Stimulated activated CD4-positive, alpha-beta T cell treated with anti-CD3 and anti-CD28 coated beads, Interleukin-4, amount 100 ng/mL, for 24 hours (primary cell): Measurements from ENCODE around the gene KRTAP9-2.
"Not testable (repeated sequence)": the region's sequence is repeated elsewhere in the genome, so short reads cannot be mapped to it uniquely, and the experiment has no call there.

ENCODE experiments used
- DNase-seq: peaks from one replicate; pipeline ENCODE4 v3.0.0-alpha.2; 2020

Gene KRTAP9-2

DNA sequence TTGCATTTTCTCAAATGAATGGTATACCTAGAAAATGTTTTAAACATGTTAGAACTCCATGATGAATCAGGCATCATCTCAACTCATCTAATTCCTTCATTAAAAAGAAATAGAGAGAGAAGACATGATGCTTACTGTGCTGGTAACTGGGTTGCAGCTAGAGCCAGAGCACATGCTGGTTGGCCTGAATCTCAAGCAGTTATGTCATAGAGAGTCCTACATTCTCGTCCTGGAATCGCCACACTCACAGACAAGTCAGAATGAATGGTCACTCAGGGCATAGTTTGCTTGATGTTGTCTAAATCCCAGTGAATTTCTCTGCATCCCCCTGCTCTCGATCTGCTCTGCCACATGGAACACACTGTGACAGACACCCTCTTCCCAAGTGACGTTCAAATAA lies 10.7 kb downstream of the KRTAP9-2 start:
- not testable (repeated sequence) for DNase-seq

GRCh38 chr17:41237949-41238437 lies 11.5 kb downstream of the KRTAP9-2 start, which contains the start of gene KRTAP9-8:
Gene KRTAP9-8, plus strand, starts transcription at chr17:41237999. Its CDS starts 53 bp downstream, at chr17:41238052.
- not testable (repeated sequence) for DNase-seq

DNA sequence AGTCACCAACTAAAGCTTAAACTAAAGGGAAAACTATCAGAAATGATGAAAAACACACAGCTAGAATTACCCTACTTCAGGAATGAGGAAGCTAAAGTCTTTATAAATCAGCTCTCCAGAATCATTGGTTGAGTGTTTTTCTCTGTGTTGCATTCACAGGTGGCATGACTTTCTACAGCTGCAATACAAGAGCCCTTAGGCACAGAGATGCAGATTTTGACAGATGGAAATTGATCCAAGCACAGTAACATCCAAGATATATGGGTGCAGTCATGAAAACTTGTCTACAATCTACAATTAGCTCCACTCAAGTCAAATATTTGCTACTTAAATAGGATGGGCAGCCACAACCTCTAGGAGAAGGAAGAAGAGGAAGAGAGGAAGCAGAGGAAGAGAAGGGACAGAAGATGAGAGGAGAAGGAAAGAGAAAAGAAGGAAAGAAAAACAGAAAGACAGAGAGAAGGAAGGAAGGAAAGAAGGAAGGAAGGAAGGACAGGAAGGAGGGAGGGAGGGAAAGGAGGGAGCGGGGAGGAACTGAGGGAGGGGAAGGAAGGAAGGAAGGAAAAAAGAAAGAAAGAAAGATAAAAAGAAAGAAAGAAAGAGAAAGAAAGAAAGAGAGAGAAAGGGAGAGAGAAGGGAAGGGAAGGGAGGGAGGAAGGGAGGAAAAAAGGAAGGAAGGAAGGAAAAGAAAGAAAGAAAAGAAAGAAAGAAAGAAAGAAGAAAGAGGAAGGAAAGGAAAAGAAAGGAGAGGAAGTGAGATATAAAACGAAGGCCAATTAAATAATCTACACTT lies 20.7 kb downstream of the KRTAP9-2 start:
- not testable (repeated sequence) for DNase-seq

- DNase-seq = not testable (repeated sequence)
Observed at GRCh38 chr17:41249637-41250240, 23.3 kb downstream of the KRTAP9-2 start, which contains the start of gene KRTAP9-4. Gene KRTAP9-4, plus strand, starts transcription at chr17:41249687. Its CDS starts 34 bp downstream, at chr17:41249721.

- no peak for DNase-seq
Observed at GRCh38 chr17:41251261-41251660, 24.8 kb downstream of the KRTAP9-2 start.

GRCh38 chr17:41254861-41255260 lies 28.4 kb downstream of the KRTAP9-2 start:
- no peak for DNase-seq

- DNase-seq = not testable (repeated sequence)
Observed at GRCh38 chr17:41255381-41256290, 29.2 kb downstream of the KRTAP9-2 start, which contains the start of gene KRTAP9-9. Gene KRTAP9-9, plus strand, starts transcription at chr17:41255384.

GRCh38 chr17:41256291-41256685 lies 29.8 kb downstream of the KRTAP9-2 start:
- DNase-seq = no peak

GRCh38 chr17:41258406-41258805 lies 32.0 kb downstream of the KRTAP9-2 start:
- DNase-seq = no peak

DNA sequence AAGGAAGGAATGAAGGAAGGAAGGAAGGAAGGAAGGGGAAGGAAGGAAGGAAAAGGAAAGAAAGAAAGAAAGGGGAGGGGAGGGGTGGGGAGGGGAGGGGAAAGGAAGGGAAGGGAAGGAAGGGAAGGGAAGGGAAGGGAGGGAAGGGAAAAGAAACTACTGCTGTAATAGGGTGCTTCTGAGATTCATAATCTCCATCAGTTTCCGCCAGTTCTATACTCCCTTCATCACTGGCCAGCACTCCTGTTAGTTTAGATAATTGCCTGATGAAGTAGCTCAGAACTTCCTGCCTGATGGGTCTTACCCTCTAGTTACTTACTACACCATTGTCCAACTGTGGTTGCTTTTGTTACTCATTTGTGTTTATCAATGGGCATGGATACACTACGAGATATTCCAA lies 36.8 kb downstream of the KRTAP9-2 start:
- no peak for DNase-seq

DNA sequence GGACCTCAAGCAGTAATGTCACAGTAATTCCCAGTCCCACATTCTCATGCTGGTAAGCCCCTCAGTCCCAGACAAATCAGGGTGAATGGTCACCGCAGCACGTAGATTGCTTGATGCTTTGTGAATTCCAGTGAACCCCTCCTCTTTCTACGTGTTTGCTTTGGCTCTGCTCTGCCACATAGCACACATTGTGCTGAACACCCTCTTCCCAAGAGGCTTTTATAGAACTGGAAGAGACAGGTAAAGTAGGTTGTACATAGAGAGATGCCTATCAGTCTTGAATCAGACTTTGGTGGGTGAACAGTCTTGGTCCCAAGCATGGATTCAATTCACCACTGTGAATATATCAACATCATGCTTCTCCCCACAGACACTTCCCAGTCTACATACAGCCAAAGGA lies 38.2 kb downstream of the KRTAP9-2 start:
- DNase-seq = no peak

DNA sequence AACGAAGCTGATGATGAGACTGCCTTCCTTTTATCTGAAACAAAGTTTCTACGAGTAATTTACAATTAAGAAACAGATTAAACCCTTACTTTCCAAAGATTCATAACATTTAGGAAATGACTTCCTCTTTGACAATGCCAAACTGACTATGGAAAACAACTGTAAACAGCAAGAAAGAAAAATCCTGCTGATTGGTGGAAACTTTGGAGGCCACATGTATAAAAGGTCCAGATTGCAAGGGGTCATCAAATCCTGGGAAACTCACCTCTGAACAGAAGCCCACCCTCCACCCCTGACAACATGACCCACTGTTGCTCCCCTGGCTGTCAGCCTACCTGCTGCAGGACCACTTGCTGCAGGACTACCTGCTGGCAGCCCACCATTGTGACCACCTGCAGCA lies 38.6 kb downstream of the KRTAP9-2 start, which contains the start of gene KRTAP9-6:
KRTAP9-6 (plus strand) TSS at position 301 of the 400 bp plus-strand sequence; CDS start at position 301, 0 bp downstream.
- DNase-seq = no peak

DNA sequence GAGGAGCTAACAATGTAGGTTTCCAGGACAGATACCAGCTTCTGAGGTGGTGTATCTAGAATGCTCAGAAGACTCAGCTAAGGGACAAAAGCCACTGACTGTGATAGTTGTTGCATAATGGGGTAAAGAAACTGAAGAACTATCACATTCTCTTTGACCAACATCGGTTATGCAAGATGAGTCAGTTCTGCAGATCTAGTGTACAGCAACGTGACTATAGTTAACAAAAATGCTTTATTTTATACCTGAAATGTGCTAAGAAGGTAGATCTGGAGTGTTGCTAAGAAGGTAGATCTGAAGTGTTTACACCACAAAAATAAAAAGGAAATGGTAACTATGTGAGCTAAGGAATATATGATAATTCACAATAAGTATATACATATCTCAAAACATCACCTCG lies 41.3 kb downstream of the KRTAP9-2 start:
- no peak for DNase-seq

GRCh38 chr17:41271323-41271722 lies 44.9 kb downstream of the KRTAP9-2 start:
- not testable (repeated sequence) for DNase-seq

GRCh38 chr17:41271858-41272257 lies 45.4 kb downstream of the KRTAP9-2 start:
- no peak for DNase-seq

DNA sequence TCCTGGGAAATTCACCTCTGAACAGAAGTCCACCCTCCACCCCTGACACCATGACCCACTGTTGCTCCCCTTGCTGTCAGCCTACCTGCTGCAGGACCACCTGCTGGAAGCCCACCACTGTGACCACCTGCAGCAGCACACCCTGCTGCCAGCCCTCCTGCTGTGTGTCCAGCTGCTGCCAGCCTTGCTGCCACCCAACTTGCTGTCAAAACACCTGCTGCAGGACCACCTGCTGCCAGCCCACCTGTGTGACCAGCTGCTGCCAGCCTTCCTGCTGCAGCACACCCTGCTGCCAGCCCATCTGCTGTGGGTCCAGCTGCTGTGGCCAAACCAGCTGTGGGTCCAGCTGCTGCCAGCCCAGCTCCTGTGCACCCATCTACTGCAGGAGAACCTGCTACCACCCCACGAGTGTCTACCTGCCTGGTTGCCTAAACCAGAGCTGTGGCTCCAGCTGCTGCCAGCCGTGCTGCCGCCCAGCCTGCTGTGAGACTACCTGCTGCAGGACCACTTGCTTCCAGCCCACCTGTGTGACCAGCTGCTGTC lies 49.3 kb downstream of the KRTAP9-2 start, which contains the start of gene KRTAP9-7:
KRTAP9-7 (plus strand) TSS at position 51 of the 543 bp plus-strand sequence; CDS start at position 51, 0 bp downstream.
- not testable (repeated sequence) for DNase-seq
